Liver (tissue), 9 donors: ENCODE measurements around the gene SUN2. TPM values are rescaled to one million over a fixed set of nuclear protein-coding genes. Genes with fewer than 3 reads are reported as not detected.

Experiments
- DNase-seq: peaks from one replicate; pipeline ENCODE4 v3.0.0-alpha.2; 2017; ENCODE audit warnings: low spot score
- H3K27ac ChIP-seq, 2 donors: one replicate each; pipeline ENCODE4 v1.7.0; 2013; ENCODE audit warnings: inconsistent platforms in 2 of 2, low read length in 2 of 2, control low read depth in 1 of 2, low read depth in 1 of 2, mild to moderate bottlenecking in 1 of 2
- H3K27me3 ChIP-seq, 4 donors: one replicate each; pipeline versions ENCODE4 v1.6.1 to v1.7.0; 2013; ENCODE audit warnings: low read length in 3 of 4, inconsistent platforms in 1 of 4, mild to moderate bottlenecking in 1 of 4, moderate library complexity in 1 of 4; ENCODE audit not compliant: control insufficient read depth in 4 of 4, insufficient read depth in 4 of 4
- H3K36me3 ChIP-seq, 4 donors: one replicate each; pipeline versions ENCODE4 v1.6.1 to v1.7.0; 2013; ENCODE audit warnings: low read length in 3 of 4, mild to moderate bottlenecking in 3 of 4, low read depth in 1 of 4, moderate library complexity in 1 of 4; ENCODE audit not compliant: control insufficient read depth in 4 of 4, insufficient read depth in 3 of 4
- H3K4me1 ChIP-seq, 4 donors: one replicate each; pipeline versions ENCODE4 v1.6.1 to v1.7.0; 2013; ENCODE audit warnings: low read length in 3 of 4, mild to moderate bottlenecking in 3 of 4, moderate library complexity in 1 of 4; ENCODE audit not compliant: control insufficient read depth in 4 of 4, insufficient read depth in 4 of 4
- H3K4me3 ChIP-seq, 3 donors: one replicate each; pipeline versions ENCODE4 v1.6.1 to v1.7.0; 2013; ENCODE audit warnings: low read length in 3 of 3, control low read depth in 1 of 3, low read depth in 1 of 3, mild to moderate bottlenecking in 1 of 3
- H3K9ac ChIP-seq, 2 donors: one replicate each; pipeline ENCODE4 v1.7.0; 2013; ENCODE audit warnings: low read length in 2 of 2, mild to moderate bottlenecking in 2 of 2, moderate library complexity in 2 of 2, control low read depth in 1 of 2, low read depth in 1 of 2
- H3K9me3 ChIP-seq, 4 donors: one replicate each; pipeline versions ENCODE4 v1.6.1 to v1.7.0; 2013; ENCODE audit warnings: low read length in 3 of 4; ENCODE audit not compliant: control insufficient read depth in 4 of 4
- ATF3 ChIP-seq: IDR thresholded peaks from 2 replicates; pipeline ENCODE4 v1.6.1; 2016; ENCODE audit warnings: antibody characterized with exemption
- CTCF ChIP-seq: fragments of 150-350 bp; IDR thresholded peaks from 2 replicates; pipeline ENCODE4 v1.5.1; 2017; ENCODE audit warnings: improper control_type of control experiment, low read depth, low read length; ENCODE audit not compliant: missing input control
- EGR1 ChIP-seq, 2 donors: IDR thresholded peaks; 2 replicates each; pipeline ENCODE4 v1.6.1; 2016 to 2018; ENCODE audit warnings: antibody characterized with exemption in 2 of 2, low read depth in 2 of 2
- FOXA1 ChIP-seq: IDR thresholded peaks from 2 replicates; pipeline ENCODE4 v1.6.1; 2016; ENCODE audit warnings: antibody characterized with exemption
- FOXA2 ChIP-seq: IDR thresholded peaks from 2 replicates; pipeline ENCODE4 v1.6.1; 2016; ENCODE audit warnings: antibody characterized with exemption
- GABPA ChIP-seq, 2 donors: IDR thresholded peaks in 1 of 2; conservative IDR thresholded peaks in 1 of 2; 2 replicates each; pipeline ENCODE4 v1.6.1; 2016; ENCODE audit warnings: antibody characterized with exemption in 2 of 2, mild to moderate bottlenecking in 1 of 2, moderate library complexity in 1 of 2
- HNF4G ChIP-seq: IDR thresholded peaks from 2 replicates; pipeline ENCODE4 v1.6.1; 2016; ENCODE audit warnings: antibody characterized with exemption
- JUND ChIP-seq, 2 donors: IDR thresholded peaks; 2 replicates each; pipeline ENCODE4 v1.6.1; 2016; ENCODE audit warnings: antibody characterized with exemption in 2 of 2
- MAX ChIP-seq: IDR thresholded peaks from 2 replicates; pipeline ENCODE4 v1.6.1; 2016; ENCODE audit warnings: antibody characterized with exemption
- NR2F2 ChIP-seq: IDR thresholded peaks from 2 replicates; pipeline ENCODE4 v1.6.1; 2016; ENCODE audit warnings: antibody characterized with exemption
- RAD21 ChIP-seq, 2 donors: IDR thresholded peaks; 2 replicates each; pipeline ENCODE4 v1.6.1; 2016; ENCODE audit warnings: antibody characterized with exemption in 2 of 2, mild to moderate bottlenecking in 2 of 2
- REST ChIP-seq: IDR thresholded peaks from 2 replicates; pipeline ENCODE4 v1.6.1; 2016; ENCODE audit warnings: antibody characterized with exemption, mild to moderate bottlenecking
- SP1 ChIP-seq: IDR thresholded peaks from 2 replicates; pipeline ENCODE4 v1.6.1; 2018; ENCODE audit warnings: antibody characterized with exemption, mild to moderate bottlenecking
- TAF1 ChIP-seq: conservative IDR thresholded peaks from 2 replicates; pipeline ENCODE4 v1.6.1; 2016; ENCODE audit warnings: antibody characterized with exemption, mild to moderate bottlenecking
- YY1 ChIP-seq: IDR thresholded peaks from 2 replicates; pipeline ENCODE4 v1.6.1; 2016; ENCODE audit warnings: antibody characterized with exemption, mild to moderate bottlenecking
- ZBTB33 ChIP-seq: IDR thresholded peaks from 2 replicates; pipeline ENCODE4 v1.6.1; 2016; ENCODE audit warnings: antibody characterized with exemption
- WGBS: extraction: QIAGEN DNeasy Blood & Tissue Kit; methylation state at CpG from one replicate; pipeline ENCODE4 v1.1.7; 2013; 5-methylcytosine and 5-hydroxymethylcytosine counted together
- polyA plus RNA-seq, 2 donors: library from polyadenylated mRNA; stranded (reverse) in 1 of 2; unstranded in 1 of 2; fragments of 200-250 nt in 1 of 2; fragments of >200 nt in 1 of 2; fragmentation: Nextera tagmentation in 1 of 2; extraction: Ambion mirVana in 1 of 2; gene quantifications; one replicate each; pipeline versions ENCODE4 v1.2.1 to v1.2.3, GENCODE V29; 2013 to 2015
- total RNA-seq, 2 donors: library from RNA; depleted of rRNA; stranded (reverse); fragments of >200 nt; gene quantifications; one replicate each; pipeline ENCODE4 v1.2.3, GENCODE V29; 2014
- donor health status: healthy.
- donor health status: healthy.
- donor health status: healthy.
- donor health status: healthy.
- donor health status: healthy.

Gene SUN2
- total and polyA plus RNA-seq, 4 donors = 13.1 to 170 (median 81.5) TPM

GRCh38 chr22:38697425-38698089 is 58.2 kb downstream of the SUN2 start (continued):
- no peak for TF ChIP-seq TAF1
- TF ChIP-seq REST = peak; percentile 79
- TF ChIP-seq SP1 = no peak
- no peak for TF ChIP-seq MAX

- Histone ChIP-seq H3K27ac (peak overlapping the region; percentile 15 to 43), H3K4me3 (no peak overlapping the region), H3K27me3 (no peaks in the 10 kb centered on the region), H3K9me3 (no peaks in the 10 kb centered on the region), H3K36me3 (no peaks in the 10 kb centered on the region), H3K4me1 (peaks cover 8 to 37% (median 29%) of the 10 kb centered on the region in 4 donors), H3K9ac (no peak overlapping the region)
- no peak for DNase-seq
- 50% methylated on average over 3 of the region's 3 CpGs for WGBS
- TF ChIP-seq ZBTB33 (no peak), CTCF (no peak), SP1 (no peak), GABPA (IDR thresholded peaks at IDR 0.05 in 1 of 2, conservative IDR thresholded peaks at IDR 0.05 in 1 of 2) (no peak), RAD21 (IDR thresholded peaks at IDR 0.05) (no peak), JUND (IDR thresholded peaks at IDR 0.05) (peak in 1 of 2 donors; percentile 49), EGR1 (IDR thresholded peaks at IDR 0.05; ENCODE audit: low read depth in 2 of 2) (no peak), HNF4G (no peak), FOXA2 (no peak), NR2F2 (no peak), ATF3 (no peak), YY1 (peak; percentile 22), FOXA1 (no peak)
These were observed 59.0 kb downstream of the SUN2 start for GRCh38 chr22:38696606-38697424.
